BE2C (cell line): ENCODE results near the gene SH3GLB2. TPM values are rescaled to one million over a fixed set of nuclear protein-coding genes. Genes with fewer than 3 reads are reported as not detected.

ENCODE experiments used
- DNase-seq: peaks from one replicate; pipeline ENCODE4 v3.0.0-alpha.2; 2020
- H3K27me3 ChIP-seq: fragments of 250-450 bp; sonication (Bioruptor Pico); 2 replicates; pipeline ENCODE4 v1.5.1; 2020; ENCODE audit warnings: mild to moderate bottlenecking
- H3K36me3 ChIP-seq: fragments of 250-450 bp; sonication (Bioruptor Pico); 2 replicates; pipeline ENCODE4 v1.5.1; 2020; ENCODE audit warnings: mild to moderate bottlenecking
- H3K4me1 ChIP-seq: fragments of 250-450 bp; sonication (Bioruptor Pico); 2 replicates; pipeline ENCODE4 v1.5.1; 2020
- H3K4me3 ChIP-seq: 2 replicates; pipeline ENCODE4 v1.5.1; 2011; ENCODE audit warnings: low read depth, low read length
- H3K9me3 ChIP-seq: fragments of 250-450 bp; sonication (Bioruptor Pico); 2 replicates; pipeline ENCODE4 v1.5.1; 2020
- polyA plus RNA-seq: library from polyadenylated mRNA; unstranded; fragments of >200 nt; gene quantifications from one replicate; pipeline ENCODE4 v1.2.1, GENCODE V29; 2012; ENCODE audit warnings: low read depth, missing spikeins; ENCODE audit not compliant: insufficient read length, insufficient read depth
- TF ChIP-seq, protein P1 (sequence below): IDR thresholded peaks from 2 replicates; pipeline ENCODE4 v1.5.1; 2012; ENCODE audit warnings: mild to moderate bottlenecking, low read depth, low read length

The SH3GLB2 gene
- 114 TPM for polyA plus RNA-seq

DNA sequence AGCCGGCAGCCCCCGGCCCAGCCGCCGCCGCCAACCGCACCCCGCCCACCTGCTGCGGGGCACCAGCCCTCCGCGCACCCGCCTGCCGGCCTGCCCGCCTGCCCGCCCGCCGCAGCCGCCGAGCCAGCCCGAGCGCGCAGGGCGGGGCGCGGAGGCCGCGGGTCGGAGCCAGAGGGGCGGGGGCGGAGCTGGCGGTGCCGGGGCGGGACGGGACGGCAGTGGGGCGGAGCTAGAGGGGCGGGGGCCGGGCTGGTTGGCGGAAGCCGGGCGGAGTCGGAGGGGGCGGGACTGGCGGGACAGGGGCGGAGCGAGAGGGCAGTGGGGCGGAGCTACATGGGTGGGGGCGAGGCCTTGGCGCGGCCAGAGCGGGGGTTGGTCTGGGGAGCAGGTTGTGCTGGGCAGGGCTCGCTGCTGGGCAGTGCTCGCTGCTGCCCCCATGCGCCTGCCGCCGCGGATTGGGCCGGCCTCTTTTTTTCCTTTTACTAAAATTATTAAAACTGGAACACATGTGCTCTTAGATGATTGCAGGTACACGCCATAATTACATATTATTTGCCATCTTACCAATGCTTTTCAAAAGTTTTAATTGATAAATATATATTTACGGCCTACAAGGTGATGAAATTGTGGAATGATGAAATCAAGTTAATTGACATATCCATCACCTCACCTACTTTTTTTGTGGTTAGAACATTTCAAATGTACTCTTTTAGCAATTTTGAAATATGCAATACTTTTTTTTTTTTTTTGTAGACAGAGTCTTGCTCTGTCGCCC lies at the start of gene SH3GLB2:
Gene SH3GLB2, minus strand, starts transcription at position 140 of the 775 bp plus-strand sequence. CDS start 177 bp downstream, outside the sequence.
- Histone ChIP-seq H3K36me3 (no peaks in the 10 kb centered on the region), H3K4me3 (peak within 1 kb of the TSS; percentile 77), H3K27me3 (no peaks in the 10 kb centered on the region), H3K4me1 (peaks cover 9% of the 10 kb centered on the region), H3K9me3 (no peaks in the 10 kb centered on the region)
- DNase-seq = peak; percentile 98
- TF ChIP-seq, protein P1, sequence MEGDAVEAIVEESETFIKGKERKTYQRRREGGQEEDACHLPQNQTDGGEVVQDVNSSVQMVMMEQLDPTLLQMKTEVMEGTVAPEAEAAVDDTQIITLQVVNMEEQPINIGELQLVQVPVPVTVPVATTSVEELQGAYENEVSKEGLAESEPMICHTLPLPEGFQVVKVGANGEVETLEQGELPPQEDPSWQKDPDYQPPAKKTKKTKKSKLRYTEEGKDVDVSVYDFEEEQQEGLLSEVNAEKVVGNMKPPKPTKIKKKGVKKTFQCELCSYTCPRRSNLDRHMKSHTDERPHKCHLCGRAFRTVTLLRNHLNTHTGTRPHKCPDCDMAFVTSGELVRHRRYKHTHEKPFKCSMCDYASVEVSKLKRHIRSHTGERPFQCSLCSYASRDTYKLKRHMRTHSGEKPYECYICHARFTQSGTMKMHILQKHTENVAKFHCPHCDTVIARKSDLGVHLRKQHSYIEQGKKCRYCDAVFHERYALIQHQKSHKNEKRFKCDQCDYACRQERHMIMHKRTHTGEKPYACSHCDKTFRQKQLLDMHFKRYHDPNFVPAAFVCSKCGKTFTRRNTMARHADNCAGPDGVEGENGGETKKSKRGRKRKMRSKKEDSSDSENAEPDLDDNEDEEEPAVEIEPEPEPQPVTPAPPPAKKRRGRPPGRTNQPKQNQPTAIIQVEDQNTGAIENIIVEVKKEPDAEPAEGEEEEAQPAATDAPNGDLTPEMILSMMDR = peak; percentile 82

DNA sequence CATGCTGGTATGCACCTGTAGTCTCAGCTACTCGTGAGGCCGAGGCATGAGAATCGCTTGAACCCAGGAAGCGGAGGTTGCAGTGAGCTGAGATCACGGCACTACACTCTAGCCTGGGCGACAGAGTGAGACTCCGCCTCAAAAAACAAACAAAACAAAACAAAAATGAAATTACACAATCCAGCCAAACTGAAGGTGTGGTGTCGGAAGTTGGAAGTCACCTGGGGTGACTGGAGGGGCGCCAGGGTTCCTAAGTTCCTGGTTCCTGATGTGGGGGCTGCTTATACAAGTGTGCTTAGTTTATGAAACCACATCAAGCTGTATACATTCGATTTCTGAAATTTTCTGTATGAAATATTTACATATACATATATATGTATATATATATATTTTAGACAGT lies 49.1 kb upstream of the SH3GLB2 start:
- H3K4me1 ChIP-seq = no peaks in the 10 kb centered on the region; the same call in 1 of the 2 replicates
- no peaks in the 10 kb centered on the region for H3K27me3 ChIP-seq
- TF ChIP-seq, protein P1 = no peak
- no peaks in the 10 kb centered on the region for H3K9me3 ChIP-seq
- DNase-seq = no peak
- no peak overlapping the region for H3K4me3 ChIP-seq
- no peaks in the 10 kb centered on the region; the same call in 1 of the 2 replicates for H3K36me3 ChIP-seq

DNA sequence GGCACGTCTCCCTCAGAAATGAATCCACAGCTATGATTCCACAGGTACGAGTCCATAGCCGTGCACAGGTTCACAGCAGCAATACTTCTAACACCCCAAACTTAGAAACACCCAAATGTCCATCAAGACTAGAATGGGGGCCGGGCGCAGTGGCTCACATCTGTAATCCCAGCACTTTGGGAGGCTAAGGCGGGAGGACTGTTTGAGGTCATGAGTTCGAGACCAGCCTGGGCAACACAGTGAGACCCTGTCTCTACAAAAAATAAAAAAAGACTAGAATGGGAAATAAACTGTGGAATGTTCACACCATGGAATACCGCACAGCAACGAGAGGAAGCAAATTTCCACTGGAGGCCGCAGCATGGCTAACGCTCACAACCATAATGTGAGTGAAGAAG lies 48.5 kb upstream of the SH3GLB2 start:
- DNase-seq = no peak
- no peak overlapping the region for H3K4me3 ChIP-seq
- H3K9me3 ChIP-seq = no peaks in the 10 kb centered on the region
- H3K36me3 ChIP-seq = no peaks in the 10 kb centered on the region
- no peaks in the 10 kb centered on the region for H3K27me3 ChIP-seq
- TF ChIP-seq, protein P1 = no peak
- H3K4me1 ChIP-seq = no peaks in the 10 kb centered on the region

DNA sequence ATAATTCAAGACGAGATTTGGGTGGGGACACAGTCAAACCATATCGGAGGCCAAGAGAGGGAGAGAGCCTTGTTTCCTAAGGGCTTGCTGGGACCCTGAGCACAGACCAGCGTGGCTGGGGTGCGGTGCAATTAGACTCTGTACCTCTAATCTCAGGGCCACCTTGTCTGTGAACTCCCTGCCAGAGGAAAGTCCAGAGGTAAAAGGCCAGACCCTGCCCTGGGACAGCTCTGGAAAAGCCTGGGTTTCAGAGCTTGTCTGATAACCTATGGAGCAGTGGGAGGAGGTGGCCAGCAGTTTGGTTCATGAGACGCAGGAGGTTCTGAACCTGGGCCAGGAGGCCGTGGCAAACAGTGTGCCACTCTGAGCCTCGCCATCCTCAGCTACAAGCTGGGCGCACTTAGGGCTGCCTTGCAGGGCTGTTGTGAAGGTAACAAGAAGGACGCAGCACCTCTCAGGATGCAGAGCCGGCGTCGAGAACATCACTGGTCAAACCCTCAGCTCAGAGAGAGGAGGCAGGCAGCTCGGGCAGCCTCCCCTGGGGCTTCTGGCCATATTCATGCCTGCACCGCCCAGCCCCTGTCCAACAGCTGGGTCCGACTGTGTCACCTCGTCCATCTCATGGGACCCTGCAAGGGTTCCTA lies 48.0 kb upstream of the SH3GLB2 start:
- H3K4me1 ChIP-seq = no peaks in the 10 kb centered on the region
- no peaks in the 10 kb centered on the region for H3K27me3 ChIP-seq
- TF ChIP-seq, protein P1 = no peak
- H3K4me3 ChIP-seq = no peak overlapping the region
- DNase-seq = no peak
- no peaks in the 10 kb centered on the region for H3K9me3 ChIP-seq
- H3K36me3 ChIP-seq = no peaks in the 10 kb centered on the region

DNA sequence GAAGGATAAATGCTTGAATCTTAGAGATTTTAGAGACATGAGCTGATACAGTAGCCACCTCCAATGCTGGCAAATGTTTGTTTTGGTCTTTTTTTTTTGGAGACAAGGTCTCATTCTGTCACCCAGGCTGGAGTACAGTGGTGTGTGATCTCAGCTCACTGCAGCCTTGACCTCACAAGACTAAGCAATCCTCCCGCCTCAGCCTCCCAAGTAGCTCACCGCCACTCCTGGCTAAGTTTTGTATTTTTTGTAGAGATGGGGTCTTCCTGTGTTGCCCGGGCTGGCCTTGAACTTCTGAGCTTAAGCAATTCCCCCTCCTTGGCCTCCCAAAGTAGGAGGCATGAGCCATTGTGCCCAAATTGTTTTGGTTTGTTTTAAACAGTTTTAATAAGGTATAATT lies 46.0 kb upstream of the SH3GLB2 start:
- Histone ChIP-seq H3K4me3 (no peak overlapping the region), H3K4me1 (peaks cover 10% of the 10 kb centered on the region), H3K27me3 (no peaks in the 10 kb centered on the region), H3K9me3 (no peaks in the 10 kb centered on the region), H3K36me3 (peaks cover 7% of the 10 kb centered on the region)
- TF ChIP-seq, protein P1 = no peak
- no peak for DNase-seq

DNA sequence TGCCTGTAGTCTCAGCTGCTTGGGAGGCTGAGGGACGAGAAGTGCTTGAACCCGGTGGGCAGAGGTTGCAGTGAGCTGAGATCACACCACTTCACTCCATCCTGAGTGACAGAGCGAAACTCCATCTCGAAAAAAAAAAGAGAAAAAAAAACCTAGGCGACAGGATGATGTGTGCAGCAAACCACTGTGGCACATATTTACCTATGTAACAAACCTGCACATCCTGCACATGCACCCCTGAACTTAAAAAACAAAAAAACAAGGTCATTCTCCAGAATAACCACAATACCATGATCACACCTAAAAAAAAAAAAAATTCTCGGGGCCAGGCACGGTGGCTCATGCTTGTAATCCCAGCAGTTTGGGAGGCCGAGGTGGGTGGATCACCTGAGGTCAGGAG lies 45.3 kb upstream of the SH3GLB2 start:
- no peaks in the 10 kb centered on the region for H3K27me3 ChIP-seq
- no peak for DNase-seq
- TF ChIP-seq, protein P1 = no peak
- no peaks in the 10 kb centered on the region for H3K9me3 ChIP-seq
- peaks cover 7% of the 10 kb centered on the region for H3K36me3 ChIP-seq
- peaks cover 16% of the 10 kb centered on the region for H3K4me1 ChIP-seq
- no peak overlapping the region for H3K4me3 ChIP-seq
